GM19468 (cell line): Measurements from ENCODE around the gene TRIP13.
"Not testable (repeated sequence)": the region's sequence is repeated elsewhere in the genome, so short reads cannot be mapped to it uniquely, and the experiment has no call there.

ENCODE experiments used
- ATAC-seq: cut with Tn5 transposase; IDR thresholded peaks from one replicate; pipeline ENCODE4 v1.9.1; 2021; ENCODE audit warnings: mild to moderate bottlenecking, moderate library complexity, moderate number of reproducible peaks; ENCODE audit not compliant: unreplicated experiment; ENCODE audit errors: extremely low read depth

Gene TRIP13

GRCh38 chr5:871596-872298 is 20.9 kb upstream of the TRIP13 start:
- no peak for ATAC-seq

- no peak for ATAC-seq
These were observed 20.4 kb upstream of the TRIP13 start for GRCh38 chr5:872301-872700.

GRCh38 chr5:873328-873727 is 19.4 kb upstream of the TRIP13 start:
- ATAC-seq = peak; percentile 46

- ATAC-seq = no peak
These were observed 16.8 kb upstream of the TRIP13 start for GRCh38 chr5:875931-876330.

GRCh38 chr5:876398-877365 is 16.0 kb upstream of the TRIP13 start:
- no peak for ATAC-seq

- no peak for ATAC-seq
These were observed 14.6 kb upstream of the TRIP13 start for GRCh38 chr5:878125-878524.

GRCh38 chr5:878677-879076 is 14.0 kb upstream of the TRIP13 start:
- ATAC-seq = not testable (repeated sequence)

GRCh38 chr5:880816-881550 is 11.7 kb upstream of the TRIP13 start:
- no peak for ATAC-seq

- no peak for ATAC-seq
These were observed 11.1 kb upstream of the TRIP13 start for GRCh38 chr5:881551-881935.

- no peak for ATAC-seq
These were observed 10.2 kb upstream of the TRIP13 start for GRCh38 chr5:882253-883183.

- ATAC-seq = no peak
These were observed 9.1 kb upstream of the TRIP13 start for GRCh38 chr5:883475-884181.

- ATAC-seq = no peak
These were observed 8.1 kb upstream of the TRIP13 start for GRCh38 chr5:884345-885126.

- no peak for ATAC-seq
These were observed 7.6 kb upstream of the TRIP13 start for GRCh38 chr5:885127-885442.

- ATAC-seq = no peak
These were observed 7.2 kb upstream of the TRIP13 start for GRCh38 chr5:885529-885928.

GRCh38 chr5:886036-886435 is 6.6 kb upstream of the TRIP13 start:
- no peak for ATAC-seq

- ATAC-seq = no peak
These were observed 5.9 kb upstream of the TRIP13 start for GRCh38 chr5:886716-887325.

GRCh38 chr5:887947-888637 is 4.6 kb upstream of the TRIP13 start:
- no peak for ATAC-seq

GRCh38 chr5:888638-889035 is 4.0 kb upstream of the TRIP13 start:
- no peak for ATAC-seq
